22Rv1 (cell line): Measurements from ENCODE around the gene FGR.

Source experiments
- ZFX ChIP-seq: fragments of 450-650 bp; IDR thresholded peaks from 2 replicates; pipeline ENCODE4 v1.6.1; 2017; ENCODE audit warnings: antibody characterized with exemption, borderline replicate concordance
- TF ChIP-seq, protein P1 (sequence below): fragments of 450-650 bp; IDR thresholded peaks from 2 replicates; pipeline ENCODE4 v1.5.1; 2017; ENCODE audit warnings: mild to moderate bottlenecking

- TF ChIP-seq, protein P1, sequence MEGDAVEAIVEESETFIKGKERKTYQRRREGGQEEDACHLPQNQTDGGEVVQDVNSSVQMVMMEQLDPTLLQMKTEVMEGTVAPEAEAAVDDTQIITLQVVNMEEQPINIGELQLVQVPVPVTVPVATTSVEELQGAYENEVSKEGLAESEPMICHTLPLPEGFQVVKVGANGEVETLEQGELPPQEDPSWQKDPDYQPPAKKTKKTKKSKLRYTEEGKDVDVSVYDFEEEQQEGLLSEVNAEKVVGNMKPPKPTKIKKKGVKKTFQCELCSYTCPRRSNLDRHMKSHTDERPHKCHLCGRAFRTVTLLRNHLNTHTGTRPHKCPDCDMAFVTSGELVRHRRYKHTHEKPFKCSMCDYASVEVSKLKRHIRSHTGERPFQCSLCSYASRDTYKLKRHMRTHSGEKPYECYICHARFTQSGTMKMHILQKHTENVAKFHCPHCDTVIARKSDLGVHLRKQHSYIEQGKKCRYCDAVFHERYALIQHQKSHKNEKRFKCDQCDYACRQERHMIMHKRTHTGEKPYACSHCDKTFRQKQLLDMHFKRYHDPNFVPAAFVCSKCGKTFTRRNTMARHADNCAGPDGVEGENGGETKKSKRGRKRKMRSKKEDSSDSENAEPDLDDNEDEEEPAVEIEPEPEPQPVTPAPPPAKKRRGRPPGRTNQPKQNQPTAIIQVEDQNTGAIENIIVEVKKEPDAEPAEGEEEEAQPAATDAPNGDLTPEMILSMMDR, result no peak
- no peak for TF ChIP-seq ZFX
Measured at GRCh38 chr1:27588256-27589232, 46.4 kb downstream of the FGR start.
